ENCODE results near the gene DDX28.

The DDX28 gene

DNA sequence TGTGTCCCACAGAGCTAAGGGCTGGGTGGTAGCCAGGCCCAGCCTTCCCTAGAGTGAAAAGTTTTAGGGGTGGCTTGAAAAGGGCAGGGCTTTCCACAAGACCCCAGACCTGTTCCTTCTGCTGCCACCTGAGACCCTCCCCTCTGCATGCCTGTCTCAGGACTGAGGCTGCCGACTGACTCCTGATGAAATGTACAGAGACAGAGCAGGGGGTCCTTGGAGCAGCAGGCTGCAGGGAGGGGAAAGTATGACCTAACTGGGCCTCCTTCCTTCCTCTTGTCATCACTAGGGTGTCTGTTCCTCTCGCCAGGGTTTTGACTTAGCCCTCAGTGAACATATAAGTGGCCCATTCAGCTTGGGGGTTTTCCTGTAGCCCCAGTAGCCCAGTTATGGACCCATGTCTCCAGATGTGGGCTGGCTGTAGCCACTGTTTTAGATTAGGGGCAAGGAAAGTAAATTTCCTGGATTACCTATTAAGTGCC lies 47.3 kb upstream of the DDX28 start:
- TF ChIP-seq TAF1 (IDR thresholded peaks at IDR 0.05; ENCODE audit: borderline replicate concordance, insufficient read depth, low read length): no peak
- TF ChIP-seq POLR2AphosphoS5 (IDR thresholded peaks at IDR 0.05; ENCODE audit: low read depth, low read length): no peak
- TF ChIP-seq, protein P1, sequence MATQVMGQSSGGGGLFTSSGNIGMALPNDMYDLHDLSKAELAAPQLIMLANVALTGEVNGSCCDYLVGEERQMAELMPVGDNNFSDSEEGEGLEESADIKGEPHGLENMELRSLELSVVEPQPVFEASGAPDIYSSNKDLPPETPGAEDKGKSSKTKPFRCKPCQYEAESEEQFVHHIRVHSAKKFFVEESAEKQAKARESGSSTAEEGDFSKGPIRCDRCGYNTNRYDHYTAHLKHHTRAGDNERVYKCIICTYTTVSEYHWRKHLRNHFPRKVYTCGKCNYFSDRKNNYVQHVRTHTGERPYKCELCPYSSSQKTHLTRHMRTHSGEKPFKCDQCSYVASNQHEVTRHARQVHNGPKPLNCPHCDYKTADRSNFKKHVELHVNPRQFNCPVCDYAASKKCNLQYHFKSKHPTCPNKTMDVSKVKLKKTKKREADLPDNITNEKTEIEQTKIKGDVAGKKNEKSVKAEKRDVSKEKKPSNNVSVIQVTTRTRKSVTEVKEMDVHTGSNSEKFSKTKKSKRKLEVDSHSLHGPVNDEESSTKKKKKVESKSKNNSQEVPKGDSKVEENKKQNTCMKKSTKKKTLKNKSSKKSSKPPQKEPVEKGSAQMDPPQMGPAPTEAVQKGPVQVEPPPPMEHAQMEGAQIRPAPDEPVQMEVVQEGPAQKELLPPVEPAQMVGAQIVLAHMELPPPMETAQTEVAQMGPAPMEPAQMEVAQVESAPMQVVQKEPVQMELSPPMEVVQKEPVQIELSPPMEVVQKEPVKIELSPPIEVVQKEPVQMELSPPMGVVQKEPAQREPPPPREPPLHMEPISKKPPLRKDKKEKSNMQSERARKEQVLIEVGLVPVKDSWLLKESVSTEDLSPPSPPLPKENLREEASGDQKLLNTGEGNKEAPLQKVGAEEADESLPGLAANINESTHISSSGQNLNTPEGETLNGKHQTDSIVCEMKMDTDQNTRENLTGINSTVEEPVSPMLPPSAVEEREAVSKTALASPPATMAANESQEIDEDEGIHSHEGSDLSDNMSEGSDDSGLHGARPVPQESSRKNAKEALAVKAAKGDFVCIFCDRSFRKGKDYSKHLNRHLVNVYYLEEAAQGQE (IDR thresholded peaks at IDR 0.05; ENCODE audit: insufficient read depth in 1 of 2, low read depth in 2 of 2, low read length in 2 of 2): no peak
- TF ChIP-seq FOXP2 (optimal IDR thresholded peaks at IDR 0.05; ENCODE audit: borderline replicate concordance, extremely low read depth, extremely low read length, insufficient read depth): no peak
- TF ChIP-seq SIN3A (IDR thresholded peaks at IDR 0.05; ENCODE audit: borderline replicate concordance, insufficient read depth, low read length): no peak

DNA sequence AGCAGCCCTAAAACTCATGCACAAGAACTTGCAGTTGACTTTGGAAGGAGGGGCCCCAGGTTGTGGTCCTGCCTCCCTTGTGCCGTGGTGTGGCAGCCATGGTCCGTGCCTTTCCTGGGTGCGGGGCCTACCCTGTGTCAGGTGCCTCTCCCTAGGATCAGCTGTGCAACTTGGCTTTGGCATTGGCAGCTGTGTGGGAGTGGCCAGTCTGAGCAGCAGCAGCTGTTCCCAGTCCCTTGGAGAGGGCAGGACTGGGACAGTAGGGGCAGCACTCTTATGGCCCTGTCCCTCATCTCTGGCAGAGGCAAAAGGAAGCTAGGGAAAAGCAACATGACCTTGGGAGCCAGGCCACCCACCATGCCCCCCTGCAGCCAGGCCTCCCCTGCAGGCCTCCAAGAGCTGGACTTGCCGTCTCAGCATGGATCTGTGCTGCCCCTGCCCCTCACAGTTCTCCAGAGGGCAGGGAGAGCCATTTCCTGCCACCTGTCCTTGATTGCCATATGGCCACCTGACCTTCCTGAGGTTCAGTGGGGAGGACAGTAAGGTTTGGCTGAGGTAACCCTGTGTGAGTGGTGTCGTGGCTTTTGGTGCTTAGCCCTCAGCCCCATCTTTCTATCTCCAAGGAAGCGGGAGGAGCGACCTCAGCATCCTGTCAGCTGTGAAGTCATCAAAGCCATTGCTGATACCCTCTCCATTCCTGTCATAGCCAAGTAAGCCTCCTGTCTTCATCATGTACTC lies 46.6 kb upstream of the DDX28 start:
- TF ChIP-seq POLR2AphosphoS5 (IDR thresholded peaks at IDR 0.05; ENCODE audit: low read depth, low read length): no peak
- no peak for TF ChIP-seq FOXP2 (optimal IDR thresholded peaks at IDR 0.05; ENCODE audit: borderline replicate concordance, extremely low read depth, extremely low read length, insufficient read depth)
- TF ChIP-seq SIN3A (IDR thresholded peaks at IDR 0.05; ENCODE audit: borderline replicate concordance, insufficient read depth, low read length): no peak
- TF ChIP-seq, protein P1 (IDR thresholded peaks at IDR 0.05; ENCODE audit: insufficient read depth in 1 of 2, low read depth in 2 of 2, low read length in 2 of 2): no peak
- no peak for TF ChIP-seq TAF1 (IDR thresholded peaks at IDR 0.05; ENCODE audit: borderline replicate concordance, insufficient read depth, low read length)

DNA sequence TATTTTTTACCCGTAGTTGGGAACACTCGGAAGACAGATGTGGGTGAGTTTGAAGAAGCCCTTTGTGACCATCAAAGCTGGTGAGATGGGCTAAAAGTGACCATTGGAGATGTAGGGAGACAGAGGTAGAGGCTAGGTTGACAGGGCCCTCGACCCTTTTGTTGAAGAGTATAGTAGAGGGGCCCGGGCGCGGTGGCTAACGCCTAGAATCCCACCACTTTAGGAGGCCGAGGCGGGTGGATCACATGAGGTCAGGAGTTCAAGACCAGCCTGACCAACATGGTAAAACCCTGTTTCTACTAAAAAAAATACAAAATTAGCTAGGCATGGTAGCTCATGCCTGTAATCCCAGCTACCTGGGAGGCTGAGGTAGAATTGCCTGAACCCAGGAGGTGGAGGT lies 45.9 kb upstream of the DDX28 start:
- TF ChIP-seq, protein P1 (IDR thresholded peaks at IDR 0.05; ENCODE audit: insufficient read depth in 1 of 2, low read depth in 2 of 2, low read length in 2 of 2): no peak
- TF ChIP-seq SIN3A (IDR thresholded peaks at IDR 0.05; ENCODE audit: borderline replicate concordance, insufficient read depth, low read length) (no peak), TAF1 (IDR thresholded peaks at IDR 0.05; ENCODE audit: borderline replicate concordance, insufficient read depth, low read length) (no peak), FOXP2 (optimal IDR thresholded peaks at IDR 0.05; ENCODE audit: borderline replicate concordance, extremely low read depth, extremely low read length, insufficient read depth) (no peak), POLR2AphosphoS5 (IDR thresholded peaks at IDR 0.05; ENCODE audit: low read depth, low read length) (no peak)

DNA sequence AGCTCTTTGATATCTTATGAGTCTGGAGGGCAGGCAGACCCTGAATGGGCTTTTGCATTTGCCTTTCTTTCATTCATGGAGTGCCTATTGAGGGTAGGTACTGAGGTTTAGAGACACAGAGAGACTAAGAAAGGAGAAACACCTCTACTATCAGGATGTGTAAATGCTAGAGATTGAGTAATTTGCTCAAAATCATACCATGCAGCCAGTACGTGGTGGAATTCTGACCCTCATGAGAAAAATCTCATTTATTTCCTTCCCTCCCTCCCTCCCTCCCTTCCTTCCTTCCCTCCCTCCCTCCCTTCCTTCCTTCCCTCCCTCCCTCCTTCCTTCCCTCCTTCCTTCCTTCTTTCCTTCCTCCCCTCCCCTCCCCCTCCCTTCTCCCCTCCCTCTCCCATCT lies 43.7 kb upstream of the DDX28 start:
- no peak for TF ChIP-seq TAF1 (IDR thresholded peaks at IDR 0.05; ENCODE audit: borderline replicate concordance, insufficient read depth, low read length)

DNA sequence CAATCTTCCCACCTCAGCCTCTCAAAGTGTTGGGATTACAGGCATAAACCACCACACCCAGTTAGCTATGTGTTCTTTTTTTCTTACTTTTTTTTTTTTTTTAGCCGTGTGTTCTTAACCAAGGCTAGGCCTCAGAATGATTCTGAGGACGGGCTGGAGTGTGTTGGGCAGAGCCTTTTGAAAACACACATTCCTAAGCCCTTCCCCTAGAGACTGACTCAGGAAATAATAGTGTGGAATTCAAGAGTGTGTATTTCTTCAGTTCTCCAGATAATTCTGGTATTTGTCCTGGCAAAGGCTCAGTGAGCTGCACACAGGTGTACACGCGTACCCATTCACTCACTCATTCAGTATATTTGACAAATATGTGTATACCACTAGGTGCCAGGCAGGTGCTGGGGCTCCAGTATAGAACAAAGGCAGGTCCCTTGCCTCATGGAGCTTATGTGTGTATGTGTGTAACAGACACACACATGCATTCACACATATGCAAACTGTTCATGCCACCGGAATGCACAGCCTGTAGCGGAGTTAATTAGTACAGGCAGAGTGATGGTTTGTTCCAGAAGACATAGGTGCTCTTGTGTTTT lies 42.8 kb upstream of the DDX28 start:
- TF ChIP-seq, protein P1 (IDR thresholded peaks at IDR 0.05; ENCODE audit: insufficient read depth in 1 of 2, low read depth in 2 of 2, low read length in 2 of 2): no peak
- TF ChIP-seq TAF1 (IDR thresholded peaks at IDR 0.05; ENCODE audit: borderline replicate concordance, insufficient read depth, low read length) (no peak), FOXP2 (optimal IDR thresholded peaks at IDR 0.05; ENCODE audit: borderline replicate concordance, extremely low read depth, extremely low read length, insufficient read depth) (no peak), POLR2AphosphoS5 (IDR thresholded peaks at IDR 0.05; ENCODE audit: low read depth, low read length) (no peak), SIN3A (IDR thresholded peaks at IDR 0.05; ENCODE audit: borderline replicate concordance, insufficient read depth, low read length) (no peak)
